Non-pigmented ciliary epithelial cell (primary cell): Measurements from ENCODE around the gene ACVR2B.

ENCODE experiments used
- DNase-seq: peaks from one replicate; pipeline ENCODE4 v3.0.0-alpha.2; 2010; ENCODE audit warnings: low read depth

ACVR2B gene

DNA sequence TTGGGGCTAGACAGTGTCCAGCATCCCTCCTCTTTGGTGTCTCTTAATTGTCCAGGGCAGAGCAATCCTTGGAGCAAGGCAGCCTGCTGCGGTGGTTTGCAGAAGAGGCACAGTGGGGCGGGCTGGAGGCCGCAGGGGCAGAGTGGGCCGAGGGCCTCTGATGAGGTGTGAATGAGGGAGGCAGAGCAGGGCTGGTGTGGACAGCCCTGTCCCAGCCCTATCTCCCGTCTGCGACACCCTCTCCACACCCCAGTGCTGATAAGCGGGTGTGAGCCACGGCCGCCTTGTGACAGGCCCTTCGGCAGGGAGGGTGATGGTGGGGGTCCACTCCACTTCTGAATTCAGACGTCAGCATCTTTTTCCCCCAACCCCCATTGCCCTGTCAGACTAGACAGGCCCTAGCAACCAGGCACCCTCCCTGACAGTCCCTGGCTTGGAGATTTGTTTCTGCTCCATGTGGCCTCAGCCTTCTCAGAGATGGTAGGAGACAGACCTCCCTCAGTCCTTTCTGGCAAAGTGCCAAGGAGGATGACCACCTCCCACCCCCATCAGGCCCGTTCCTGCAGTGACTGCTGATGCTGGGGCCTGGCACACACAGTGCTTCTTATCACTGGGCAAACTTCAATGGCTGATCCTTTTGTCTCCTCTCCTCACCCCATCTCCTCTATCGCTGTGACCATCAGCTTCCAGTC, 79.7 kb downstream of the ACVR2B start:
- DNase-seq, result no peak

DNA sequence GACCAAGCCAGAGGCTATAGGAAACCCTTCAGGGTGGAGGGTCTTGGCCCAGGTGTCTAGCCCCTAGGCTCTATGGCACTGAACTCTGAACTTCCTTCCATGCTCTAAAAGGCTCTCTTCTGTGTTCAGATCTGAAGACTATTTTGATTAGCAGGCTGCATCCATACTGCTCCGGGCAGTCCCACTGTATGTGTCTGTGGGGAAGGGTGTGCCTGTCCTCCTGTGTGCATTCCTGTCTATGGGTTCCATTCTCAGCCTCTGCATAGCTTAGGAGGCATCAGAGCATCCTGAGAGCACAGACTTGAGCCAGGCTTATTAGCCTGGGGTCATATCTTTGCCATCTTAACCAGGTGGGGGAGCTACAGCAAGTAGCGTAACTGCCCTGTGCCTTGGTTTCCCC, 80.5 kb downstream of the ACVR2B start:
- no peak for DNase-seq

DNA sequence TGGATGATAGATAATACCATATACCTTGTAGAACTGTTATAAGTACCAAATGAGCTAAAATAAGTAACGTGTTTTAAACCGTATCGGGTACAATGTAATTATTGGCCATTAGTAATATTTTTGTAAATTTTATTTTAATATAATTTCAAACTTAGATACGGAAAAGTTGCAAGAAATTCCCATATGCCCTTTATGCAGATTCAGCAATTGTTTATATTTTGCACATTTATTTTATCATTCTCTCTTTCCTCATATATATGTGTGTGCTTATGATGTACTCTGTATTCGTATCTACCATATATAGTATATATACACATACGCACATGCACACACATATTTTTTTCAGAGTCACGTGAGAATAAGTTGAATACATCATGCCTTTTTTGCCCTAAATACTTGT, 80.9 kb downstream of the ACVR2B start:
- DNase-seq, result no peak

DNA sequence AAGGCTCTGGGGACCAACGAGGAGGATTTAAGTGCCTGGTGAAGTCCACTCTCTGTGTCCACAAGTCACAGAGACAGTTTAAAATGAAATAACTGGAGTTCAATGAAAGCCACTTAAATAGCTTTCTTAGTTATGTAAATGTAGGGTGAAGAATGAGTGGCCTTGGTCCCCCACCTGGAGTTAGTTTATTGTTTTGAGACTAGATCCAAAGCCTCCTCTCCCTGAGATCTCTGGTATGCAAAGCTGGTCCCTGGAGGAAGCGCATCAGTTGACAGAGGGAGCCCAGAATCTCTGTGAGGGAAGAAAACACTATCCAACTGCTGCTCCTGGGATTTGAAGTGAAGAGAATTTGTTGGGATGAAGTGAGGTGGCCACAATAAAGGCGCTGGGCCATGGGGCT, 83.0 kb downstream of the ACVR2B start:
- no peak for DNase-seq

DNA sequence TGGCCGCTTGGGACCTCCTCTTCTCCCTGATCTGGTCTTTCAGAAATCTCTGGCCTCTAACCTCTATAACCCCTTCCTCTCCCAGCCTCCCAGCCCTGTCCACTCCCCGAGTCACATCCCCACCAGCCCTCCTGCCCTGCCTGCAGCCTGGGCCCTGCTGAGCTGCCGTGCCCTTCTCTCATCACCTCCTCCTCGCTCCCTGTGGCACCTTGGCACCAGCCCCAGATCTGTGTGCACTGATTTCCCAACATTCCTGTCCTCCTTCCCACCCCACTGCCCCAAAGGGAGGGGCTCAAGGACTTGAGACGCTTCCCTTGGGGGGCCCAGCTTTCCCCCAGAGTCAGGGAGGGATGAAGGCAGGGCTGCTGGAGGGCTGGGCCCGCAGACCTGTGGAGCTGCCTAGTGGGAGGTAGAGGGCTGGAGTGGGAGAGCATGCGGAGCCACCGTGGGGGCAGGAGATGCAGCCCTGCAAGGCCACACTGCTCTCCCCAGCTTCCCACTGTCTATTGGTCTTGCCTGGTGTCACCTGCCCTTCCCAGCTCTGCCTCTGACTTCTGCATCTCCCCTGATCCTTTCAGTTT, 85.2 kb downstream of the ACVR2B start:
- DNase-seq, result no peak

DNA sequence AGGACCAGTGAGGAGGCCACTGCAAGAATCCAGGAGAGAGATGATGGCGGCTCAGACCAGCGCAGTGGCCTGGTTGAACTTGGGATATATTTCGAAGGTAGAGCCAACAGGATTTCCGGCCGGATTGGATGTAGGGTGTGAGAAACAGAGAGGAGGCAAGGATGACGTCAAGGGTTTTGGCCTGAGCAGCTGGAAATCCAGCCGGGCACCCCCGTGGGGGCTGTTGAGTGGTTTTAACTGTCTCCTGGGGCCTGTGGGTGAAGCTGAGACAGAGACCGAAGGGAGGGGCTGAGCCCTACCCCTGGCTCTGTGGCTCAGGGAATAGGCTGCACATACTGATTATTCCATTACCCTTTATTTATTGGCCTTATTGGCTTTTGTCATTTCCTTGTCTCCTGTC, 88.1 kb downstream of the ACVR2B start:
- DNase-seq, result no peak
